Thoracic aorta (tissue), 2 donors: ENCODE results near the gene SLC7A4. TPM values are rescaled to one million over a fixed set of nuclear protein-coding genes. Genes with fewer than 3 reads are reported as not detected.

Experiments
- ATAC-seq: fragments of 150-250 bp; one replicate; pipeline ENCODE4 v1.8.0; 2017; ENCODE audit warnings: low read depth; ENCODE audit not compliant: insufficient number of reproducible peaks, low FRiP score
- DNase-seq: peaks from one replicate; pipeline ENCODE4 v3.0.0-alpha.2; 2020; ENCODE audit warnings: low spot score
- H3K27ac ChIP-seq, 2 donors: fragments of 200-600 bp; sonication (generic); 1 replicate in 1 of 2; 2 replicates in 1 of 2; pipeline ENCODE4 v1.5.1; 2016; ENCODE audit warnings: mild to moderate bottlenecking in 2 of 2, moderate library complexity in 2 of 2
- H3K27me3 ChIP-seq: fragments of 200-600 bp; sonication (generic); replicated peaks from 2 replicates; pipeline ENCODE4 v1.6.0; 2016; ENCODE audit warnings: mild to moderate bottlenecking; ENCODE audit not compliant: insufficient read depth
- H3K36me3 ChIP-seq: fragments of 200-600 bp; sonication (generic); one replicate; pipeline ENCODE4 v1.5.1; 2016
- H3K4me1 ChIP-seq, 2 donors: fragments of 200-600 bp; sonication (generic); 1 replicate in 1 of 2; 2 replicates in 1 of 2; pipeline versions ENCODE4 v1.5.1 to v1.6.0; 2016; ENCODE audit warnings: low read depth in 2 of 2, mild to moderate bottlenecking in 1 of 2; ENCODE audit not compliant: control insufficient read depth in 1 of 2
- H3K4me3 ChIP-seq: fragments of 200-600 bp; sonication (generic); 2 replicates; pipeline ENCODE4 v1.5.1; 2016; ENCODE audit warnings: mild to moderate bottlenecking
- H3K9me3 ChIP-seq: fragments of 200-600 bp; sonication (generic); 2 replicates; pipeline ENCODE4 v1.5.1; 2016
- CTCF ChIP-seq: fragments of 200-600 bp; sonication (generic); IDR thresholded peaks from one replicate; pipeline ENCODE4 v1.5.1; 2019; ENCODE audit warnings: antibody characterized with exemption
- total RNA-seq, 2 donors: library from RNA; depleted of rRNA; stranded (reverse); fragments of >200 nt; gene quantifications; one replicate each; pipeline versions ENCODE4 v1.1.0 to v1.2.3, GENCODE V29; 2016

Gene SLC7A4, protein sequence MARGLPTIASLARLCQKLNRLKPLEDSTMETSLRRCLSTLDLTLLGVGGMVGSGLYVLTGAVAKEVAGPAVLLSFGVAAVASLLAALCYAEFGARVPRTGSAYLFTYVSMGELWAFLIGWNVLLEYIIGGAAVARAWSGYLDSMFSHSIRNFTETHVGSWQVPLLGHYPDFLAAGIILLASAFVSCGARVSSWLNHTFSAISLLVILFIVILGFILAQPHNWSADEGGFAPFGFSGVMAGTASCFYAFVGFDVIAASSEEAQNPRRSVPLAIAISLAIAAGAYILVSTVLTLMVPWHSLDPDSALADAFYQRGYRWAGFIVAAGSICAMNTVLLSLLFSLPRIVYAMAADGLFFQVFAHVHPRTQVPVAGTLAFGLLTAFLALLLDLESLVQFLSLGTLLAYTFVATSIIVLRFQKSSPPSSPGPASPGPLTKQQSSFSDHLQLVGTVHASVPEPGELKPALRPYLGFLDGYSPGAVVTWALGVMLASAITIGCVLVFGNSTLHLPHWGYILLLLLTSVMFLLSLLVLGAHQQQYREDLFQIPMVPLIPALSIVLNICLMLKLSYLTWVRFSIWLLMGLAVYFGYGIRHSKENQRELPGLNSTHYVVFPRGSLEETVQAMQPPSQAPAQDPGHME
- 1 to 10 TPM in 1 of 2 donors, not detected in 1; 1.2 TPM for total RNA-seq

- peak within 1 kb of the TSS; percentile 54 for H3K4me3 ChIP-seq
- no peaks in the 10 kb centered on the region for H3K9me3 ChIP-seq
- no peak within 1 kb of the TSS for H3K27ac ChIP-seq
- no peaks in the 10 kb centered on the region for H3K4me1 ChIP-seq
- no peaks in the 10 kb centered on the region for H3K27me3 ChIP-seq
- no peaks in the 10 kb centered on the region for H3K36me3 ChIP-seq
- TF ChIP-seq CTCF = no peak
- ATAC-seq (no peak), DNase-seq (no peak)
These were observed at the start of gene SLC7A4 for GRCh38 chr22:21032037-21032867. SLC7A4 (minus strand) TSS chr22:21032561; CDS start chr22:21031812, 749 bp downstream.

DNA sequence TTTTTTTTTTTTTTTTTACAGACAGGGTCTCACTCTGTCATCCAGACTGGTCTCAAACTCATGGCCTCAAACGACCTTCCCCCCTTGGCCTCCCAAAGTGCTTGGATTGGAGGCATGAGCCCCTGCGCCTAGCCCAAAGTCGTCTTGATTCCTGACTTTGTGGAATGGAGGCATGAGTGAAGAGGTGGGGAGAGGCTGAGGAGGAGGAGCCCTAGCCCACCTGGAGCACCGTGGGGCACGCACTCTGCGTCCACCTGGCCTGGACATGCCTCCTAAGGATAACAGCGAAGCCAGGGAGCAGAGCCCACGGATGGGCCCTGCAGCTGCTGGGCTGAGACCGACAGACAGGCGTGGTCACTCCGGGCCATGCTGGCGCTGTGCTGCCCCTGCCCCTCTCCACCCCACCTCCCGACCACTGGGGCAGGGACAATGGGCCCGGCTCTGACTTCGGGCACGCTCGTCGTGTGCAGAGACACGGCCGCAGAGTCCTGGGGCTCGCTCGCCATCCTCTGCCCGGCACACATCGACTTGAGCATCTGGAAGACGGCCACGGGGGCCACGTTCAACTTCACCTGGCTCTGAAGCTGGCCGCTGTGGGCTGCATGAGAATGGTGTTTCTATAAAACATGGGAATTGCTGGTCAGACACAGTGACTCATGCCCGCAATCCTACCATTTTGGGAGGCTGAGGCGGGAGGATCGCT, 48.2 kb upstream of the SLC7A4 start:
- Histone ChIP-seq H3K9me3 (no peaks in the 10 kb centered on the region), H3K4me3 (no peak overlapping the region), H3K27ac (no peak overlapping the region), H3K36me3 (no peaks in the 10 kb centered on the region), H3K27me3 (no peaks in the 10 kb centered on the region), H3K4me1 (no peaks in the 10 kb centered on the region)
- ATAC-seq (no peak), DNase-seq (no peak)
- TF ChIP-seq CTCF = no peak

GRCh38 chr22:21079493-21079892, 47.1 kb upstream of the SLC7A4 start:
- DNase-seq (no peak), ATAC-seq (no peak)
- no peaks in the 10 kb centered on the region for H3K36me3 ChIP-seq
- H3K4me3 ChIP-seq = no peak overlapping the region
- no peaks in the 10 kb centered on the region for H3K27me3 ChIP-seq
- no peaks in the 10 kb centered on the region for H3K4me1 ChIP-seq
- no peak overlapping the region for H3K27ac ChIP-seq
- TF ChIP-seq CTCF = no peak
- H3K9me3 ChIP-seq = no peaks in the 10 kb centered on the region

GRCh38 chr22:21078916-21079315, 46.6 kb upstream of the SLC7A4 start:
- Histone ChIP-seq H3K4me3 (no peak overlapping the region), H3K27ac (no peak overlapping the region), H3K27me3 (no peaks in the 10 kb centered on the region), H3K4me1 (no peaks in the 10 kb centered on the region), H3K9me3 (no peaks in the 10 kb centered on the region), H3K36me3 (no peaks in the 10 kb centered on the region)
- TF ChIP-seq CTCF = no peak
- DNase-seq = no peak
- ATAC-seq = no peak
